Vagina (tissue), 2 donors: ENCODE measurements around the gene PELI2. TPM values are rescaled to one million over a fixed set of nuclear protein-coding genes. Genes with fewer than 3 reads are reported as not detected.
A peak's percentile ranks its signal among the peaks of the same experiment; 100 is the strongest.

Source experiments
- DNase-seq, 2 donors: peaks; one replicate each; pipeline ENCODE4 v3.0.0-alpha.2; 2017; ENCODE audit errors: extremely low spot score in 2 of 2
- H3K27ac ChIP-seq: fragments of 200-600 bp; sonication (generic); one replicate; pipeline ENCODE4 v1.5.1; 2019
- H3K27me3 ChIP-seq: fragments of 200-600 bp; sonication (generic); one replicate; pipeline ENCODE4 v1.5.1; 2019
- H3K36me3 ChIP-seq, 2 donors: fragments of 200-600 bp; sonication (generic); one replicate each; pipeline ENCODE4 v1.5.1; 2017 to 2019
- H3K4me1 ChIP-seq: fragments of 200-600 bp; sonication (generic); one replicate; pipeline ENCODE4 v1.5.1; 2019
- H3K4me3 ChIP-seq, 2 donors: fragments of 200-600 bp; sonication (generic); 1 replicate in 1 of 2; 2 replicates in 1 of 2; pipeline ENCODE4 v1.5.1; 2016 to 2019
- H3K9me3 ChIP-seq: fragments of 200-600 bp; sonication (generic); one replicate; pipeline ENCODE4 v1.5.1; 2019
- POLR2A ChIP-seq, 2 donors: fragments of 450-650 bp; IDR thresholded peaks; one replicate each; pipeline ENCODE4 v1.6.1; 2017; ENCODE audit warnings: antibody characterized with exemption in 2 of 2, mild to moderate bottlenecking in 2 of 2, moderate library complexity in 2 of 2
- POLR2AphosphoS5 ChIP-seq, 2 donors: sonication (generic); formaldehyde crosslinking; IDR thresholded peaks; one replicate each; pipeline ENCODE4 v1.9.0; 2017; ENCODE audit warnings: antibody characterized with exemption in 2 of 2, mild to moderate bottlenecking in 2 of 2, low read depth in 1 of 2; ENCODE audit not compliant: insufficient read depth in 1 of 2
- intact Hi-C: fragments of 100-400 bp; cut with DNase I; formaldehyde crosslinking; loops from one replicate; pipeline ENCODE4 v1.15.1; 2023
- total RNA-seq: library from RNA; depleted of rRNA; stranded (reverse); fragments of >200 nt; gene quantifications from one replicate; pipeline ENCODE4 v1.2.3, GENCODE V29; 2016
- TF ChIP-seq, protein P1 (sequence below), 3 experiments: fragments of 450-650 bp in 2 of 3; fragments of 200-600 bp in 1 of 3; sonication (generic) in 1 of 3; IDR thresholded peaks; one replicate each; pipeline ENCODE4 v1.5.1; 2017 to 2019; ENCODE audit warnings: antibody characterized with exemption in 3 of 3, mild to moderate bottlenecking in 2 of 3, moderate library complexity in 2 of 3

PELI2 gene
- total RNA-seq, 1 donor from 2014 or later, result 9.6 TPM

DNA sequence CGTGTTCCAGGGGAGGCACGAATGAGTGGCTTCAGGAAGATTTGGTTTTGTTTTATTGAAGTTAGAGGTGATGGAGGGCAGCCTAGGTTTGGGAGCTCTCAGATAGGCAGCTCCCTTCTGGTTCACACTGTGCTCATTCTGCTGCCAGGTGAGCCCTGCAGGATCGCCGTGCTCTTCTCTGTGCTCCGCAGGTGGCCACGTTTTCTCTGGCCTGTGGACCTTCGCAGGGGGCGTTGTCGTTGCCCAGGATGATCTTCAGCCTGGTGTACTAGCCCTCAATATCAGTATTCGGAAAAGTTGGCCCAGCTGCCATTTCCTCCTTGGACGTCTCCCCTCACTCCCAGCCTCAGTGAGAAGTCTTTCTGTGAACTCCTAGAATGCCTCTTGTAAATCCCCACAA is 69.5 kb downstream of the PELI2 start:
- H3K9me3 ChIP-seq, result no peaks in the 10 kb centered on the region
- no peak overlapping the region for H3K4me3 ChIP-seq
- TF ChIP-seq, protein P1, sequence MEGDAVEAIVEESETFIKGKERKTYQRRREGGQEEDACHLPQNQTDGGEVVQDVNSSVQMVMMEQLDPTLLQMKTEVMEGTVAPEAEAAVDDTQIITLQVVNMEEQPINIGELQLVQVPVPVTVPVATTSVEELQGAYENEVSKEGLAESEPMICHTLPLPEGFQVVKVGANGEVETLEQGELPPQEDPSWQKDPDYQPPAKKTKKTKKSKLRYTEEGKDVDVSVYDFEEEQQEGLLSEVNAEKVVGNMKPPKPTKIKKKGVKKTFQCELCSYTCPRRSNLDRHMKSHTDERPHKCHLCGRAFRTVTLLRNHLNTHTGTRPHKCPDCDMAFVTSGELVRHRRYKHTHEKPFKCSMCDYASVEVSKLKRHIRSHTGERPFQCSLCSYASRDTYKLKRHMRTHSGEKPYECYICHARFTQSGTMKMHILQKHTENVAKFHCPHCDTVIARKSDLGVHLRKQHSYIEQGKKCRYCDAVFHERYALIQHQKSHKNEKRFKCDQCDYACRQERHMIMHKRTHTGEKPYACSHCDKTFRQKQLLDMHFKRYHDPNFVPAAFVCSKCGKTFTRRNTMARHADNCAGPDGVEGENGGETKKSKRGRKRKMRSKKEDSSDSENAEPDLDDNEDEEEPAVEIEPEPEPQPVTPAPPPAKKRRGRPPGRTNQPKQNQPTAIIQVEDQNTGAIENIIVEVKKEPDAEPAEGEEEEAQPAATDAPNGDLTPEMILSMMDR (IDR thresholded peaks at IDR 0.05), result no peak
- no peak for TF ChIP-seq POLR2AphosphoS5 (IDR thresholded peaks at IDR 0.05; ENCODE audit: insufficient read depth in 1 of 2, low read depth in 1 of 2)
- TF ChIP-seq POLR2A (IDR thresholded peaks at IDR 0.05), result no peak
- H3K27ac ChIP-seq, result no peak overlapping the region
- no peaks in the 10 kb centered on the region for H3K36me3 ChIP-seq
- intact Hi-C loops, result no loop called here
- DNase-seq, result no peak
- H3K4me1 ChIP-seq, result no peaks in the 10 kb centered on the region
- no peaks in the 10 kb centered on the region for H3K27me3 ChIP-seq

DNA sequence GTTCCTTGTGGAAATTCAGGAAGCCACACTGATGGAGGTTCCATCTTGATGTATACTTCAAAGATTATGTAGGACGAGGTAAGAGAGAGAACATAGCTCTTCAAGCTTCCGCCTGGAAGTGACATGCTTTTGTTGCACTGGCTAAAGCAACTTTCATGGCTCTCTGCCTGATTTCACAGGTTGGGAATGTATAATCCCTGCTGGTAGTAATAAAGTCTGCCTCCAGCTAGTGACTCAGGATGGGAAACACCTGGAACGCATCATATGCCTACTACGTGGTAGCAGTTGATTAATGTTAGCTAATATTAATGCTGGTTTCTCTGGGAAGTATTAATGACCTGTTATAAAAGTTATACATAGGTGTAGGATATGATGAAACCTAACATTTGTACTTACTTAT is 71.1 kb downstream of the PELI2 start:
- H3K36me3 ChIP-seq, result no peaks in the 10 kb centered on the region
- H3K4me1 ChIP-seq, result no peaks in the 10 kb centered on the region
- no peak overlapping the region for H3K4me3 ChIP-seq
- TF ChIP-seq POLR2A (IDR thresholded peaks at IDR 0.05), result no peak
- TF ChIP-seq POLR2AphosphoS5 (IDR thresholded peaks at IDR 0.05; ENCODE audit: insufficient read depth in 1 of 2, low read depth in 1 of 2), result peak in 1 of 2 donors; percentile 62
- TF ChIP-seq, protein P1 (IDR thresholded peaks at IDR 0.05), result no peak
- no peaks in the 10 kb centered on the region for H3K9me3 ChIP-seq
- intact Hi-C loops, result no loop called here
- no peak overlapping the region for H3K27ac ChIP-seq
- H3K27me3 ChIP-seq, result no peaks in the 10 kb centered on the region
- DNase-seq, result no peak

DNA sequence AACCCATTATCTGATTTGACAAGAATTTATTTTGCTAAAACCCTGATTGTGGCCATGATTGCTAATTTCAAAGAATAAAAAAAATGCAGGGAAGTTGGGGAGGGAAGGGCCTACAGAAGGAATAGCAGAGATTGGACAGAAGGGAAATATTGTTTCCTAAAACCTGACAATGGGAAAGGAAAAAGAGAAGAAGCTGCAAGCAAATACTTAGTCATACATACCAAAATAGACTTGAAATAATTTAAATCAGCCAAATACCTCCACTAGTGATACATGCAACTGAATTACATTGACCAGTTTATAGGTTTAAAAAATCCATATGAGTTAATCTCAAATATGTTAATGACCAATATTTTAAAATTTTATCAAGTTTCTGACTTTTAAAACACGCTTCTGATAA is 75.1 kb downstream of the PELI2 start:
- intact Hi-C loops, result no loop called here
- Histone ChIP-seq H3K4me1 (peaks cover 9% of the 10 kb centered on the region), H3K9me3 (no peaks in the 10 kb centered on the region), H3K36me3 (no peaks in the 10 kb centered on the region), H3K27me3 (no peaks in the 10 kb centered on the region), H3K4me3 (no peak overlapping the region), H3K27ac (no peak overlapping the region)
- DNase-seq, result no peak
- TF ChIP-seq, protein P1 (IDR thresholded peaks at IDR 0.05), result no peak
- TF ChIP-seq POLR2AphosphoS5 (IDR thresholded peaks at IDR 0.05; ENCODE audit: insufficient read depth in 1 of 2, low read depth in 1 of 2) (no peak), POLR2A (IDR thresholded peaks at IDR 0.05) (no peak)

DNA sequence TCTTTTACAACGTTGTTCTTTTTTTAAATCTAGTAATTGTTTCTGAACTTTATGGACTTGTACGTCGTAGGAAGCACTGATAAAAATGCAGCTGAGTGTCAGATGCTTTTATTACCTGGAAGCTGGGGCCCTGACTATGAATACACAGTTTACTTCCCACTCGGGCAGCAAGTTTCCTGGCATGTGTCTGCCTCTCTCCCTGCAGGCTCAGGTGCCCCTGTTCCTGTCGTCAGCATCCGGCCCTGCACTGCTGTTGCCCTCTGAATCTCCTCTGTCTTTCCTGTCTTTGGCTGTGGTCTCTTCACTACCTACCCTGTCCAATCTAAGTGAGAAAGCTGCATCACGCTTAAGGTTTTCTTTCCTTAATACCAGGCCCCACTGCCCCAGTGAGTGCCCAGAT is 75.8 kb downstream of the PELI2 start:
- TF ChIP-seq POLR2A (IDR thresholded peaks at IDR 0.05) (no peak), POLR2AphosphoS5 (IDR thresholded peaks at IDR 0.05; ENCODE audit: insufficient read depth in 1 of 2, low read depth in 1 of 2) (no peak)
- TF ChIP-seq, protein P1 (IDR thresholded peaks at IDR 0.05), result no peak
- no peak for DNase-seq
- Histone ChIP-seq H3K4me1 (peaks cover 9% of the 10 kb centered on the region), H3K36me3 (no peaks in the 10 kb centered on the region), H3K27ac (no peak overlapping the region), H3K9me3 (no peaks in the 10 kb centered on the region), H3K27me3 (no peaks in the 10 kb centered on the region), H3K4me3 (no peak overlapping the region)
- intact Hi-C loops, result no loop called here

DNA sequence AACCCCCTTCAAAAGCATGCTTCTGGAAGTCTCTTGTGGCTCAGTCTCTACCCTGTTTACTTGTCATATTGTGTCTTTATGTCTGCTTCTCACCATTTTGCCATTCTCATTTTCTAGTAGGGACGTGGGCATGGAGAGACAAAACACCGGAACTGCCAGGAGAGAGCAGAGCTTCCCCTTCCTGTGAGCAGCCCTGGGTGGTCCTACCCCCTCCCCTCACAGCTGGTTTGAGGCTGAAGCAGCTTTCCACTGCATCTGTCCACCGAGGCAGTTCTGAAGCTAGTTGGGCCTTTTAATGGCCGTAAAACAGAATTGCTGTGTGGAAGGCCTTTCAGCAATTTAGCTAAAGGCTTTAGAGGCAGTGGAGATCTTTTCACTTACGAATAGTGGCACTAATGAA is 77.0 kb downstream of the PELI2 start:
- Histone ChIP-seq H3K27me3 (no peaks in the 10 kb centered on the region), H3K4me1 (peaks cover 16% of the 10 kb centered on the region), H3K27ac (peak overlapping the region; percentile 42), H3K4me3 (no peak overlapping the region), H3K36me3 (no peaks in the 10 kb centered on the region), H3K9me3 (no peaks in the 10 kb centered on the region)
- no peak for DNase-seq
- intact Hi-C loops, result no loop called here
- TF ChIP-seq POLR2A (IDR thresholded peaks at IDR 0.05) (no peak), POLR2AphosphoS5 (IDR thresholded peaks at IDR 0.05; ENCODE audit: insufficient read depth in 1 of 2, low read depth in 1 of 2) (no peak)
- TF ChIP-seq, protein P1 (IDR thresholded peaks at IDR 0.05), result no peak
